ENCODE data around the gene FREM3.
"Not testable (repeated sequence)": the region's sequence is repeated elsewhere in the genome, so short reads cannot be mapped to it uniquely, and the experiment has no call there.

FREM3 gene

GRCh38 chr4:143531380-143531779 lies 169.1 kb downstream of the FREM3 start:
- intact Hi-C loops (cut with DNase I): no loop called here
- DNase-seq: no peak

GRCh38 chr4:143528046-143528445 lies 172.4 kb downstream of the FREM3 start:
- intact Hi-C loops (cut with DNase I); DNase-seq: not testable (repeated sequence)

All from head of caudate nucleus (tissue), 42 donors.